Measurements from ENCODE around the gene ADCY5. TPM values are rescaled to one million over a fixed set of nuclear protein-coding genes. Genes with fewer than 3 reads are reported as not detected.

ADCY5 gene
- total RNA-seq, 2 donors from 2014 or later: 3.9 to 5.2 TPM

- Histone ChIP-seq H3K4me3 (ENCODE audit: low read length) (no peak overlapping the region), H3K9ac (ENCODE audit: extremely low read depth, low read length, poor library complexity, severe bottlenecking) (no peak overlapping the region), H3K27ac (ENCODE audit: low read depth, low read length) (no peak overlapping the region), H3K36me3 (ENCODE audit: control insufficient read depth, insufficient read depth, low read length) (no peaks in the 10 kb centered on the region), H3K9me3 (ENCODE audit: control insufficient read depth, low read length) (no peaks in the 10 kb centered on the region), H3K4me1 (ENCODE audit: control insufficient read depth, insufficient read depth, low read length) (no peaks in the 10 kb centered on the region), H3K27me3 (ENCODE audit: control insufficient read depth, insufficient read depth, low read length, poor library complexity, severe bottlenecking) (no peaks in the 10 kb centered on the region)
- no peak overlapping the region for H3K27ac Mint-ChIP-seq
- no peak for DNase-seq
- 83 to 94% methylated on average over 3 to 7 of the region's 7 CpGs for WGBS, 2 experiments (ENCODE audit: insufficient coverage in 1 of 2, insufficient read length in 1 of 2)
- no peaks in the 10 kb centered on the region for H3K36me3 Mint-ChIP-seq (ENCODE audit: low read depth)
- H3K9me3 Mint-ChIP-seq: no peaks in the 10 kb centered on the region
- H3K4me1 Mint-ChIP-seq: no peaks in the 10 kb centered on the region
- no peaks in the 10 kb centered on the region for H3K27me3 Mint-ChIP-seq (ENCODE audit: insufficient read depth)
- TF ChIP-seq CTCF (conservative IDR thresholded peaks at IDR 0.05): no peak
- no peak overlapping the region for H3K4me3 Mint-ChIP-seq
These were observed 112.4 kb downstream of the ADCY5 start for GRCh38 chr3:123336441-123336851.

GRCh38 chr3:123336001-123336400 lies 112.9 kb downstream of the ADCY5 start:
- TF ChIP-seq CTCF (conservative IDR thresholded peaks at IDR 0.05): no peak
- H3K4me3 Mint-ChIP-seq: no peak overlapping the region
- Histone ChIP-seq H3K9ac (ENCODE audit: extremely low read depth, low read length, poor library complexity, severe bottlenecking) (no peak overlapping the region), H3K9me3 (ENCODE audit: control insufficient read depth, low read length) (no peaks in the 10 kb centered on the region), H3K36me3 (ENCODE audit: control insufficient read depth, insufficient read depth, low read length) (no peaks in the 10 kb centered on the region), H3K27ac (ENCODE audit: low read depth, low read length) (no peak overlapping the region), H3K4me3 (ENCODE audit: low read length) (no peak overlapping the region), H3K27me3 (ENCODE audit: control insufficient read depth, insufficient read depth, low read length, poor library complexity, severe bottlenecking) (no peaks in the 10 kb centered on the region), H3K4me1 (ENCODE audit: control insufficient read depth, insufficient read depth, low read length) (no peaks in the 10 kb centered on the region)
- H3K9me3 Mint-ChIP-seq: no peaks in the 10 kb centered on the region
- no peaks in the 10 kb centered on the region for H3K27me3 Mint-ChIP-seq (ENCODE audit: insufficient read depth)
- no peak for DNase-seq
- 82 to 100% methylated on average over 1 to 4 of the region's 4 CpGs for WGBS, 2 experiments (ENCODE audit: insufficient coverage in 1 of 2, insufficient read length in 1 of 2)
- H3K36me3 Mint-ChIP-seq (ENCODE audit: low read depth): no peaks in the 10 kb centered on the region
- H3K4me1 Mint-ChIP-seq: peaks cover 2% of the 10 kb centered on the region
- H3K27ac Mint-ChIP-seq: no peak overlapping the region

- Histone ChIP-seq H3K4me1 (ENCODE audit: control insufficient read depth, insufficient read depth, low read length) (no peaks in the 10 kb centered on the region), H3K4me3 (ENCODE audit: low read length) (no peak overlapping the region), H3K9me3 (ENCODE audit: control insufficient read depth, low read length) (no peaks in the 10 kb centered on the region), H3K27me3 (ENCODE audit: control insufficient read depth, insufficient read depth, low read length, poor library complexity, severe bottlenecking) (no peaks in the 10 kb centered on the region), H3K9ac (ENCODE audit: extremely low read depth, low read length, poor library complexity, severe bottlenecking) (no peak overlapping the region), H3K27ac (ENCODE audit: low read depth, low read length) (no peak overlapping the region), H3K36me3 (ENCODE audit: control insufficient read depth, insufficient read depth, low read length) (no peaks in the 10 kb centered on the region)
- no peak overlapping the region for H3K4me3 Mint-ChIP-seq
- no peaks in the 10 kb centered on the region for H3K9me3 Mint-ChIP-seq
- TF ChIP-seq CTCF (conservative IDR thresholded peaks at IDR 0.05): no peak
- no peaks in the 10 kb centered on the region for H3K36me3 Mint-ChIP-seq (ENCODE audit: low read depth)
- peaks cover 4% of the 10 kb centered on the region for H3K4me1 Mint-ChIP-seq
- no peaks in the 10 kb centered on the region for H3K27me3 Mint-ChIP-seq (ENCODE audit: insufficient read depth)
- no peak for DNase-seq
- 86 to 91% methylated on average over 6 to 14 of the region's 14 CpGs for WGBS, 2 experiments (ENCODE audit: insufficient coverage in 1 of 2, insufficient read length in 1 of 2)
- H3K27ac Mint-ChIP-seq: no peak overlapping the region
These were observed 113.8 kb downstream of the ADCY5 start for GRCh38 chr3:123335007-123335670.
